ENCODE measurements around the gene DCST1.

DNA sequence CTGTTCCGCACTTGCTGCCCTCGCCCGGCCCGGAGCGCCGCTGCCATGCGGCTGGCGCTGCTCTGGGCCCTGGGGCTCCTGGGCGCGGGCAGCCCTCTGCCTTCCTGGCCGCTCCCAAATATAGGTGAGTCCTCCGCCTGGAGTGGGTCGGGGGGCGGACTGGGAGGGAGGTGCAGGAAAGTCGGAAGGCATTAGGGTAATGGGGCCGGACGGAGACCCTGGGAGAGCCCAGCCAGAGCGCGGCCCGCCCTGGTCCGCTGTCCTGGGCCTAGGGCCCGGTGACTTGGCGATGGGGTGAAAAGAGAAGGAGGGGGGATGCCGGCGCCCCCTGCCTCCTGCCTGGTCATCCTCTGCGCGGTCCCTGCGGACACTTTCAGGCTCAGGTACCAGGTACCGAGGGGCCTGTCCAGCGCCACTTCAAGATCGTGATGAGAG lies 17.7 kb downstream of the DCST1 start:
- TF ChIP-seq CREB5 (CRISPR knock-in tag; IDR thresholded peaks at IDR 0.05; ENCODE audit: low read depth) (no peak), ARNTL (CRISPR knock-in tag; IDR thresholded peaks at IDR 0.05; ENCODE audit: borderline replicate concordance, low read depth) (no peak), CSRNP3 (CRISPR knock-in tag; IDR thresholded peaks at IDR 0.05) (no peak), CSDC2 (CRISPR knock-in tag; IDR thresholded peaks at IDR 0.05) (no peak), OSR1 (CRISPR knock-in tag; IDR thresholded peaks at IDR 0.05) (no peak), ZFP3 (CRISPR knock-in tag; IDR thresholded peaks at IDR 0.05) (no peak), ZFP30 (CRISPR knock-in tag; IDR thresholded peaks at IDR 0.05) (no peak)
- TF ChIP-seq, protein P1, sequence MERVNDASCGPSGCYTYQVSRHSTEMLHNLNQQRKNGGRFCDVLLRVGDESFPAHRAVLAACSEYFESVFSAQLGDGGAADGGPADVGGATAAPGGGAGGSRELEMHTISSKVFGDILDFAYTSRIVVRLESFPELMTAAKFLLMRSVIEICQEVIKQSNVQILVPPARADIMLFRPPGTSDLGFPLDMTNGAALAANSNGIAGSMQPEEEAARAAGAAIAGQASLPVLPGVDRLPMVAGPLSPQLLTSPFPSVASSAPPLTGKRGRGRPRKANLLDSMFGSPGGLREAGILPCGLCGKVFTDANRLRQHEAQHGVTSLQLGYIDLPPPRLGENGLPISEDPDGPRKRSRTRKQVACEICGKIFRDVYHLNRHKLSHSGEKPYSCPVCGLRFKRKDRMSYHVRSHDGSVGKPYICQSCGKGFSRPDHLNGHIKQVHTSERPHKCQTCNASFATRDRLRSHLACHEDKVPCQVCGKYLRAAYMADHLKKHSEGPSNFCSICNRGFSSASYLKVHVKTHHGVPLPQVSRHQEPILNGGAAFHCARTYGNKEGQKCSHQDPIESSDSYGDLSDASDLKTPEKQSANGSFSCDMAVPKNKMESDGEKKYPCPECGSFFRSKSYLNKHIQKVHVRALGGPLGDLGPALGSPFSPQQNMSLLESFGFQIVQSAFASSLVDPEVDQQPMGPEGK (CRISPR knock-in tag; IDR thresholded peaks at IDR 0.05; ENCODE audit: borderline replicate concordance), result no peak

Data from SK-N-SH treated with all-trans-retinoic acid at 6 μM for 48 hours (cell line).